Activated naive CD4-positive, alpha-beta T cell treated with anti-CD3 and anti-CD28 coated beads, Interleukin-2, amount 50 U/mL, for 16 hours (primary cell): Measurements from ENCODE around the gene CDH4.

Experiments
- DNase-seq: peaks from one replicate; pipeline ENCODE4 v3.0.0-alpha.2; 2020

The CDH4 gene

DNA sequence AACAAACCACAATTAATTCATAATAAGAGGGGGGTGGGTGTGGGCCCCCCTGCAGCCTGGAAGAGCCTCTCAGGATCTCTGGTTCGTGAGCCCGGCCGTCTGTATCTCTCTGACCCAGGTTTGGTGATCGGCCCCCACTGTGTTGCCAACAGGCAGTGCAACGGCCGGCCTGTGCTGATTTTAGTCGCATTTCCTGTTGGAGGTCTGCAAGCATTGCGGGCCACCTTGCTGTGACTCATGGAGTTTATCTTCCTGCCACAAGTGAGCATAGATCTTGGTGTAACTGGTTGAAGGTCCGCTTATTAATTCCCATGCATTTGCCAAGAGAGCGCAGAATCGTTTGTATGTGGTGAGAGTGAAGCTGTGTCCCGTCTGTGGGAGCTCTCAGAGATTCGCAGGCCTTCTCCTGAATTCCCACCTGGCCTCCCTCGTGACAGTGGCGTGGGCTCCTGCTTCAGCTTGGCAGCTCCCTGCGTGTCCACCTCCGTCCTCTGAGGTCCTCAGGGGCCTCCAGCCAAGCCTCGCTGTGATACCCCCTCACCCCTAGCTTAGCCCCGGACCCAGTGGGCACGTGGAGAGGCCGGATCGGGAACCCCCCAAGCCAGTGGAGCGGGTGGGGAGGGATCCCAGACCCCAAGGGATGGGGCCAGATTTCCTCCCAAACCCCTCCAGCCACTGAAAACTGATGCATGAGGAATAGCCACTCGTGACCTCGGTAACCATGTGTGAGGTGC lies 269.8 kb downstream of the CDH4 start:
- no peak for DNase-seq

DNA sequence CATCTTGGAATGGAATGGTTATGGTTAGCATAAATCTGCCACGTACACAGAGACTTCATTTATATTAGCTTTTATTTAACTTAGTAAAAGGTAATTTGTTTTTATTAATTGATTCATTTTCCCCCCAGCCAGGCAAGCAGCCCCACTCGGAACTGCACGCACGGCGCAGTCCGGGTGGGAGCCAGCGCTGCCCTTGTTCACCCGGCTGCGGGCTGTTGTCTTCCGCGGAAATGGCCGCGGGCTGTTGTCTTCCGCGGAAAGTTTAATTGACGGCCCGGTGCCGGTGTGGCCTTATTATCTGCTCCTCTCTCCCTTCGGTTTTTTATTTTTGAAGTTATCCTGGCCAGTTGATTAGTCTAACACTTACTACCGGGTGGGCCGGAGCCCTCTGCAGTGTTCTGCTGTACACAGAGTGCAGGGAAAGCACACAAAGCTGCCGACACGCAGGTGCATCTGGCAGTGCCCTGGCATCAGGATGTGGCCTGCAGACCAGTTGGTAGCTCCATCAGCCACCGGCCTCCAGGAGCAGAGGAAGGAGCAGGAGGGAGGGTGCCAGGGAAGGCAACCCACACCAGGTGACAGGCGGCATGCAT lies 270.5 kb downstream of the CDH4 start:
- no peak for DNase-seq

DNA sequence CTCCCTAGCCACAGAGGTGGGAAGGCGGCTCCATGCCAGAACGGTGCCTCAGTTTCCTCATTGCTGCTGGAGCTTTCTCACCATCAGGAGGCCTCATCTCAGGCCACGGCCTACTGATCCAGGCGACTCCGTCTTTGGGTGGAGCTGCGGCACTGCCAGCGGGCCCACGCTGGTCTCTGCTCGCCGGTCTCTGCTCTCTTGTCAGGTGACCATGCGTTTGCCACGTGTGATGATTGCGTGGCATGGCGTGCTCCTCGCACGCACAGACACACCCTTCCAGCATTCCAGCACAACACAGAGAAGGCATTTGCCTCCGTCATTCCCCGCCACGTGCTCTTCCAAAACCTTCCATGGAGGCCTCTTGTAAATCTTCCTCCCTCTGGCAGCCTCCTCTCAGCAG lies 271.1 kb downstream of the CDH4 start:
- no peak for DNase-seq

DNA sequence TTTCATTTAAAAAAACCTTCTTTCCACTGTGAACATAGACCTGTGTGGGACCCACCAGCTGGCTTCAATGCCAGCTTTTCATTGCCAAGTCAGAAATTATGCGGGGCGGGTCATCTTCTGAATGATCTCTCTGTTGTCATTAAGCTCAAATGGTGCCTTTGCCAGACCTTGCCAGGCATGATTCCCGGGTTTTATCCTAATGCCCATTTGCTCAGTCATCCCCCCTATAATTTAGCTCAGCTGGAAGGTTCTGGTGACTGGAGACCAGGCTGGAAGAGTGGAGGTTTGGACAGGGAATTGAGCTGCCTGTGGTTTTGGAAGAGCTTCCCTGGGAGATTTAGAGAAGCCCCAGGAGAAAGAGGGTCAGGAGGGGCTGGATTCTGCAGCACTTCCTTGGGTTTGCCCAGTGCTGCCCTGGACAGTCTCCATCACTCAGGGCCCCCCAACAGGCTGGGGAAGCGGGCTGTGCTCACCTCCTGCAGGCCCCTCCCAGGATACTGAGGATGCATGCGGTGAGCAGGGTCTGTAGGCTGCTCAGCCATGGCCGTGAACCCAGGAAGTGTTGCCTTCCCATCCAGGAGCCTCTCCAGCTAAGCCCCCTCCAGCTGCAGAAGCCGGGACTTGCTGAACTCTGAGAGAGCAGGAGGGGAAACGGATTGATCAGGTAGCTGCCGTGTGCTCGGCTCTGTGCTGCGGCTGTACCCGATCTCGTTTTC lies 273.0 kb downstream of the CDH4 start:
- DNase-seq, result no peak

DNA sequence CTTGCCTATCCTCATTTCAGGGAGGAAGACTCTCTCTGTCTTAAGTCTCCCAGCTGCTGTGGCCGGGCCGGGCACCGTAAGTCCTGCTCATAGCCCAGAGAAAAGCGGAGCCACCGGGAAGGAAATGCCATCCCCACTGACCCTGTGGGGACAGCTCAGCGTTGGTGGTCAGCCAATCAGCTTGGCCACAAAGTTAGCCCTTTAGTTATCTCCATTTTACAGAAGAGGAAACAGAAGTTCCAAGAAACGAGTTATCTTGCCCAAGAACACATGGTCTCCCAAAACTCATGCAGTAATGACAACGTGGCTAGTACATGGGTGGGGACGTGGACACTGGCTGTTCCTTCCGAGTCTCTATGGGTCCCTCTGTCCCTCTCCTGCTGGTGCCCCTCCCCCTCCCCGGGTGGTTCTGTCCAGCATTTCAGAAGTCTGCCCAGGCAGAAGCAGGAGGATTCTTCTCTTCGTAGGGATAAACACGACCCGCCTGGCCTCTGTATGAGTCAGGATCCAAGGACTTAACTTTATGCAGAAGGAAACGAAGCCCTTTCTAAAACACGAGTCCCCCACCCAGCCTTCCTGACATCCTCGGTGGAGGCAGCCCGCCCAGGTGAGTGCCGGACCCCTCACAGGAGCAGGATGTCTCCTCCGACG lies 273.8 kb downstream of the CDH4 start:
- no peak for DNase-seq

DNA sequence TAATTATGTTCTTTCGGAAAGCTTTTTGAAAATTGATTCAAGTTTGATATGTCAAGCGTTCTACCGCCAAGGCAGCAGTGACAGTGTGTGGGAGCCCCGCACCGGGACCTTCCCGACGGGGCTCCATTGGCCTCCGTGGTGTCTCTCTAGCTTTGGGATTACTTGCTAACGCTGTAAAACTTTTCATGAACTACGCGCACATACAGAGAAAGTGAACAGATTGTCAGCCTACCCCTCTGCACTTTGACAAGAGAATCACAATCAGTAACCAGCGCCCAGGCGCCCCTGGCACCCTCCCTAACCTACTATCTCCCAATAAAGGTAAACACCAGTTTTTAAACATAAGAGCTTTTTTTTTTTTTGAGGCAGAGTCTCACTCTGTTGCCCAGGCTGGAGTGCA lies 274.8 kb downstream of the CDH4 start:
- DNase-seq, result no peak

DNA sequence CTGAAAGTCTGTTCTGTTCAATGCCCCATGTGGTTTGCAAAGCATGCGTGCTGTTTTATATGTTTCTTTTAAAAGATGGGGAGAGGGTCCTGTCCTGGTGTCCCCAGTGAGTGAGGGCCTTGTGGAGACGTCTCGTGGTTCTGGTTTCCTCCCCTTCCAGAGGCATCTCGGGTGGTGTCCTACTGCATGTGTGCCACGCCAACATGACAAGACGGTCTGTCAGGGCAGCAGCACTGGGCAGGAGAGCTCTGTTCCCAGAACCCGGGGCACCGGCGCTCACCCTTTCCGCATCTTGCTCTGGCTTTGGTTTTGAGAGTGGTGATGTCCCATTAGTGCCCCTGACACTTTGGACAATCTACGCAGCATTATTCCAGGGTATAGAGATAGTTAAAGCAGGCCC lies 275.6 kb downstream of the CDH4 start:
- no peak for DNase-seq

DNA sequence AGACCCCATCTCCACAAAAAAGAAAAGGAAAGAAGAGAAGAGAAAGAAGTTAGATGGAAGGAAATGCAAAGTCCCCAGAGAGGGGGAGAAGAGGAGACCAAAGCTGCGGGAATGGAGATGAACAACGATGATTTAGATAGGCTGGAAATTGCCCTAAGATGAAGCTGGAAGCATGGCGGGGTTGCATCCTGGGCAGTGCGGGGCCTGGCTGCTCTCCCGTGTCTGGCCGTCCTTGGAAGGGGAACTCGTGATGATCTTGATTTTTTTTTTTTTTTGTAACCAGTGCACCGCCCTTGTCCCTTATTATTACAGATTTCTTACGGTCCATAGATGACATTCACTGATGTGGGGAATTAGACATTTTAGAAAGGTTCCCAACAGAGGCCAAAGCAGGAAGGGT lies 276.5 kb downstream of the CDH4 start:
- no peak for DNase-seq

DNA sequence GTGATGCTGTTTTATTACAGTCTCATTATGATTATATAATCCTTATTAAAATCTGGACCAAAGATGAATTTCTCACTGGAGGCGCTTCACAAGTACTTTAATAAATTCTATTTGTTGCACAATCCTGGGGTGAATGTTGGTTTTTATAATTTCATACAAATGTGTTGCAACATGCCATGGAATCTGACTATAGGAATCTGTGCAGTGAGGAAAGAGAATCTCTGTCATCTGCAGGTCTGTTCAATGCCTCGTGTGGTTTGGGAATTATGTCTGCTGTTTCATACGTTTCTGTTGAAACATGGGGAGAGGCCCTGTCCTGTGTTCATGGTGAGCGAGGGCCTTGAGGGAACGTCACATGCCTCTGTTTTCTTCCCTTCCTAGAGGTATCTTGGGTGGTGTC lies 277.3 kb downstream of the CDH4 start:
- no peak for DNase-seq

DNA sequence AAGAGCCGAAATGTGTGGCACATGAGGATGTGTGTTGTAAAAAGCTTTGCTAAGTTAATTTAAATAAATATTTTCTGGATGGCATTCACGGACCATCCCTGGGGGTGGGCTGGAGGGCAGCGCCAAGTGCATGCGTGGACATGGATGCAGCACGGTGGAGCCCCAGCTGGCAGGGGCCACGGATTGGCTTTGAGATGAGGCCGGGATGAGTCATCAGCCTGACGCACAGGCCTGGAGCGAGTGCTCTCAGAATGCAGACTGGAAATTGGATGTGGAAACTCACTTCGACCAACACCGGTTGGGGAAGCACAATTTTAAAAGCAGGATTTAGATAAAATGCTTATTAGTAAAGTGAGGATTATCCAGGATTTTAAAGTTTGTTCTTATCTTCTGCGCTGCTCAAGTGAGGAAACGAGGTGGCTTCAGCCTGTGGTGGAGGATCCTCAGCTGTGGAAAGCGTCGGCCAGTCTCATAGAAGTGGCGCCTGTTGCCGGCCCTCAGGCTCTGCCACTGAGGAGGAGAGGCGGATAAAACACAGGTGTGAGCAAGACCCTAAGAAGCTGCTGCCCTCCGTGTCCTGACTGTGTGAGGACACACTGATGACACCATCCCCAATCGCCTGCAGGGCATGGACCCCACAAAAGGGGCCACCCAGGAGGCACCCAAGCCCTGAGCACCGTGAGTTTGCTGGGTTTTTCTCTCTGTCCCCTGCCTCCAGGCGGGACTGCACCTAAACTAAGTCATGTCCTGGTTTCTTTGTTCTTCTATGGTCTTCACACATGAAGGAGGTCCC lies 279.7 kb downstream of the CDH4 start:
- no peak for DNase-seq

DNA sequence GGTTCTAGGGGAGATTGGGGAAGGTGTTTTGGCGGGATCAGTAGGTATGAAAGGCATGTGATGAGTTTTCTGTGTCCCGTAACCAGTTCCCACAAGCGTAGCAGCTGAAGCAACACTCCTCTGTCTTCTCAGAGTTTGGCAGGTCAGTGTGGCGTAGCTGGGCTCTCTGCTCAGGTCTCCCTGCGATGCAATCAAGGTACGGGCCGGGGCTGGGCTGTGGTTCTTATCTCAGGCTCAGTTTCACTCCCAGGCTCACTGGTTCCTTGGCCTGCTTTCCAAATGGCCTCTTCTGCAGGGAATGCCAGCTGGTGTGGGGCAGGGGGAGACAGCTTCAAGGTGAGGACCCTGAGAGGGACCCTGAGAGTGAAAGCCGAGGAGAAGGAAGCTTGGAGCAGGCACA lies 280.7 kb downstream of the CDH4 start:
- DNase-seq, result no peak

DNA sequence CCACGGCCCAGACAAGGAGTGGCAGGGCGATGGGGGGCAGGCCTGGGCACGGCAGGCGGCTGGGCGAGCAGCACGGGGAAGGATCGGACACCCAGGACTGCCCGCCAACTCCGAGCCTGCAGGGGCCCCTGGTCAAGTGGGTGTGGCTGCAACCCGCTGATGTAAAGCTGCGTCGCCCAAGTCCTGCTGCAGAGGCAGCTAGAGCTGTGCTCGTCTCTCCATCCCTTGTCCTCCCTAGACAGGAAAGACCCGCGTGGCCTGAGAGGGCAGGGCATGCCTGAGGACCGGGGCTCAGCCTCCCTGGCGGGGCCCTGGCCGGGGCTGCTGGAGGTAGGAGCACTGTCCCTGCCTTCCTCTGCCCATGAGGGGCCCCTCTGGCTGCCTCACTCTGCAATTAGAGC lies 281.2 kb downstream of the CDH4 start:
- no peak for DNase-seq

DNA sequence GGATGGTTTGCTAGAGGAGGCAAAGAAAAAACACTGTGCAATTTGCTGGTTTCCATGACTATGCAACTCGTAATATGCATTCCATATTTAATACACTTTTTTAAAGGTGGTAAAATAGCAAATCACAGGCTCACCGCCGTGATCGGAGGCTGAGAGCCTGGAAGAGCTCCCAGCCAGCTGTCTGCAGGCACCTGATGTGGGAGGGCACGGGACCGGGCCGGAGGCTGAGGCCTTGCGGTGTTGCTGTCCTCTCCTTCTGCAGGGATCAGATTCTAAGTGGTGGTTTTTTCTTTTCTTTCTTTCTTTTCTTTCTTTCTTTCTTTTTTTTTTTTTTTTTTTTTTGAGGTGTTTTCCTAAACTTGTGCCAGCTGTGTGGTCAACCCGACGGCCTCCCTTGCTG lies 282.3 kb downstream of the CDH4 start:
- no peak for DNase-seq

DNA sequence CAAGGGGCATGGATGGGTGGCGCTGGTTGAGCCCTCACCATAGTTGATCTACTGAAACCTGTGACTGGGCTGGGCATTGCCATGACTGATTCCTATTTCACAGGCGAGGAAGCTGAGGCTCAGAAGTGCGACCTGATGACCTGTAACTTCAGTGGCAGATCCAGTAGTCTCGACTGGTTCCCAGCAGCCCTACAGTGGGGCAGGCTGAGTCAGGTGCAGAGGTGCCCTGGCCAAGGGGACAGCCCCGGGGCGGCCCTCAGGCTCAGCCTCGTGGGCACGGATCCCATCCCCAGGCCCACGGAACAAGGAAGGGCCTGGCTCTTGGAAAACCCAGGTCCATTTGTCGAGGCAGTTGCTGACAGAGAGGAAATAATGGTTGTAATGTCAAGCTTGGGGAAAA lies 283.0 kb downstream of the CDH4 start:
- no peak for DNase-seq

DNA sequence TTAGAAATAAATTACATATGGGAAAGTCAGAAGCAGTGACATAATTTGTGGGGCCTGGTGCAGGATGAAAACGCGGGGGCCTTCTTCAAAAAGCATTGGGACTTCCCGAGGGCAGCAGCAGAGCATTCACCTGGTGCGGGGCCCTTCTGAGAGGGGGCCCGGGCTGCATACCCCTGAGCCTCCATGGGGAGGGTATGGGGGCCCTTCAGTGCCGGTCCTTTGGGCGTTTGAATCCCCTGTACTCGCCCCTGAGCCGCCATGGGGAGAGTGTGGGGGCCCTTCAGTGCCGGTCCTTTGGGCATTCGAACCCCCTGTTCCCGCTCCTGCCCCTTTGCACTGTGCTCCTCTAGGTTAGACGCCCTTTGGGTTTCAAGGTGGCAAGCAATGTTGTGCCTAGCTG lies 283.5 kb downstream of the CDH4 start:
- DNase-seq, result no peak

DNA sequence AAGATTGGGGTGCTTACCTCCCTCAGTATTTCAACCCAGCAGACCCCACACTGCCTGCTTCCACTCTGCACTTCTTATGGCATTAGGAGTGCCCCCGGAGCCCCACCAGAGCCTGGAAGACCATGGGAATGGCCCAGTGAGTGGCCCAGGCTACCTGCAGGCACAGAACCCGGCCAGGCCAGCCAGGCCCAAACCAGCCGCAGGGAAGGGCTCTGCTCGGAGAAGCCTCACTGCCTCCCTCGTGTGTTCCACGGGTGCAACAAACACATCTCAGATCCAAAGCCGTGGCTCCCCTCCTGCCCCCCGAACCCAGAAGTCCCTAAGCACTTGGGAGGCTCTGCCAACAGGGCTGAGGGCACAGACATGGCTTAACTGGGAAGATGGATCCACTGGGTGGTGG lies 283.9 kb downstream of the CDH4 start:
- DNase-seq, result no peak

DNA sequence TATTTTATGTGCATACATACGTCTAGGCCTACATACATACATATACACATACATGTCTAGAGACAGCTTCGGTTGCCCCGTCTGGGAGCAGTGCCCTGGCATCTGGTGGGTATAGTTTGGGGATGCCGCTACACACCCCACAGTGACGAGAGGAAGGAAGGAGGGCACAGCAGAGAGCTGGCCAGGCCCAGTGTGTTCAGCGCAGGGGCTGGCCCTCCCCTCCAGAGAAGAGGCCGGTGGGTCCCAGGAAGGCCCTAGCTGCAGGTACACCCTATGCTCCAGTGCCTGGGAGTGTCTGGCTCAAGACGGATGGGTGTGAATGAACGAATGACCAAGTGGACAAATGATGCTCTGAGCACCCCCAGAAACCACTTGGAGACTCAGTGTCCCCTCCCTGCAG lies 284.6 kb downstream of the CDH4 start:
- DNase-seq, result no peak

DNA sequence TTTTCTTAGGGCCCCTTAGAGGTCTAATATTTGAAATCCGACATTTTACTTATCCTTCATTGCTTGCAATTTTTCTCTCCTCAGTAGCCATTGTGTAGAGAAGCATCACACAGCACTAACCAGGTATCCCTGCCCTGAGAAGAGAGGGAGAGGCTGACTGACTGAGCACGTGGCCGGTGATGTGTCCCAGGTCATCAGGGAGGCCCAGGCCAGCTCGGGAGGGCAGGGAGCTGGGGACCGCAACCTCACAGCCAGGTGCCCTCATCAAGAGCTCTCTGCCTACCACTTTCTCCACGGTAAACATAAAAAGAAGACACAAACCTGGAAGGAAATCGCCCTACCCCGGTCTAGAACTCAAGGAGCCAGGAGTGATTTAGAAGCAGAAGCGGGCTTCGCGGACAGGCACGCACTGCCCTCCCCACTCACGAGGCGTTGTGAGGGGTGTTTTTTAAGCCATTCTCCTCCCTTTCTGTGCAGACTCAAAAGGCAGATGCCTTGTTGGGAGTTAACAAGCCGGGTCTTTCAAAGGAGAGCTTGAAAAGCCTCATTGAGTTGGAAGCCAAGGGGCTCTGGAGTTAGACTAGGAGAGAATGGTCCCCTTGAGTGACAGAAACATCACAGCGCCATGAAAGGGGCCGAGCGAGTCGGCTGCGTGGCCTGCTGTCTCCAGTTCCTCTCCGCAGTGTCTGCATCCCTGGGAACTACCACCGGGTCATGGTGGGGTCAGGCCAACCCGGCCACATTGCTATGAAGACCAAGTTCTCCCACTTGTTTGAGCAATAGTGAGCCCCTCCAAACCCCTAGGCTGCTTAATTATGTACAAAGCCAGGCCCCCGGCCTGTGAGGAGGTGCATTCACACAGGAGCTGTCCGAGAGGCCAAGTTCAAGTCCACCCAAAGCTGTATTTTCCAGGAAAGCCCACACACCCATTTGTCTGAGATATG lies 285.4 kb downstream of the CDH4 start:
- DNase-seq, result no peak

DNA sequence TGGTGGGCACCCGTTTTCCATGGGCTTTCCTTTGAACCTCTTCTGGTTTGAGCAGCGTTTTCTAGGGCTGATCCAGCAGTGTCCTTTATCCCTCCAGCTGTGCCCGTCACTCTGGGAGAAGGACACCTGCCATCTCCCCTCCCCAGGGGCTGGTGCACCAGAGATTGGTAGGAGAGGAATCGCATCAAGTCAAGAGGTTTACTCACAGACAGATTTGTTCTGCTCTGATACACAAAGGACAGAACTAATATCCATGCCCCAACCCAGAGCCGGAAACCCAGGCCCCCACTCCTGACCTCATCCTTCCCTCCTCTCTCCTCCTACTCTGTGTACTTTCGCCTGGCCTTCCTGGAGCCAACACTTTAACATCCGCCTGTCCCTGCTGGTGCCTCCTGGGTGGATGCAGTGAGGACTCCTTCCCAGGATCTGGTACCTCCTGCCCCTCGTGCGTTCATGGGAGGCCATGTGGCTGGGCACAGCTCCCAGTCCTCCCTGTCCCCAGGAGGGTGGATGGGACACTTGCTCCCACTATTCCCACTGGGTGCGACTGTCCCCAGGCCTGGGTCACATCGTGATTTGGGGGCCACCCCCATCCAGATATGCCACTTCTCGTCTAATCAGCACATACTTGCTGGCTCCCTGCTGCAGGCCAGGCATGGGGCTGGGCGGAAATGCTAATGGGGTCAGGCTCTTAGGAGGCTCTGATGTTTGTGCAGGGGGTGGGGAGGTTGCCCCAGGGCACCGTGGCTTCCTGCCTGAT lies 286.3 kb downstream of the CDH4 start:
- no peak for DNase-seq

DNA sequence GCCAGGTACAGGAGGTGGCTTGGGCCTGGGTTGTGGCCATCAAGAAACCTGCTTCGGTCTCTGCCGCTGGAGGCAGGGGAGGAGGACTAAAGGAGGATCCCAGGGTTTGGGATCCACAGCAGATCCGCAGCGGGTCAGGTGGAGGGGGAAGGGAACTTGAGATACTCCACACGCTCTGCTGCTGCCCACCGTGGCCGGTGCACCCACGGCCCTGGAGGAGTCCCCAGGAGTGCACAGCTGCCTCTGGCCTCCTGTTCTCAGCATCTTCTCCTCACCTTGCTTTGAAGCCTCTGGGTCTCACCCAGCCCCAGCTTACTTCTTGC lies 286.8 kb downstream of the CDH4 start:
- no peak for DNase-seq

DNA sequence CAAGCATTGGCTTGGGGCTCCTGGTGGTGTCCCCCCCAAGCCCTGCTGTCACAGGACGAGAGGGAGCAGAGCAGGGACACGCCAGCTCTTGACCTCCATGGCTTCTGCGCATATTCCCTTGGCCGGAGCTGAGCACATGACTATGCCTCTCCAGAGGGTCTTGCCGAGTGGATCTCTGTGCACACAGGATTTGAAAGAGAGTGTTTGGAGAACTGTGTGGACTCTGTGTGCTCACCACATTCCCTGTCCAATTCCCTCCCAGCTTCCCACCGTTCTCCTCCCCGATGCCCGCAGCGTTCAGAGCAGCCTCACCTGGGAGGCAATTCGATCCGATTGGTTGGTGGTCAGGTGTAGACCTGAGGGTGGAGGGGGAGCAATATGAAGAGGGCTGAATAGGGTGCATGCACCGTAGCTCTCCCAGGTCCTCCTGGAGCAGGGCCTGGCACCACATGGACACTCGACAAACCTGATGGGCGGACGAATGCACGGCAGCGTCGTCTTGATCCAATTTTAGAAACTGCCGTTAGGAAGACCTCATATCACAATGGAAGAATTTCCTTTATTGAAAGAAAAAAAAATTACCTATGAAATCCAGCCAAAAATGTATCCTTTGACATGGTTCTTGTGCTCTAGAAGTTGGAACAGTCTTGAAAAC lies 287.8 kb downstream of the CDH4 start:
- DNase-seq, result no peak
